Retinal pigment epithelial cell (primary cell): ENCODE data around the gene RFX4.

ENCODE experiments used
- DNase-seq: peaks from one replicate; pipeline ENCODE4 v3.0.0-alpha.2; 2010; ENCODE audit warnings: low read depth
- H3K4me3 ChIP-seq: 2 replicates; pipeline ENCODE4 v1.5.1; 2011; ENCODE audit warnings: mild to moderate bottlenecking, low read length, control low read depth, moderate library complexity
- CTCF ChIP-seq: conservative IDR thresholded peaks from 2 replicates; pipeline ENCODE4 v1.5.1; 2011; ENCODE audit warnings: low read depth, low read length, control low read depth, inconsistent platforms

RFX4 gene

GRCh38 chr12:106776897-106777296, 194.1 kb downstream of the RFX4 start:
- DNase-seq: no peak
- no peak for TF ChIP-seq CTCF
- H3K4me3 ChIP-seq: no peak overlapping the region

- no peak overlapping the region for H3K4me3 ChIP-seq
- DNase-seq: no peak
- TF ChIP-seq CTCF: no peak
Measured at GRCh38 chr12:106780010-106780631, 197.3 kb downstream of the RFX4 start.

- no peak overlapping the region for H3K4me3 ChIP-seq
- no peak for DNase-seq
- no peak for TF ChIP-seq CTCF
Measured at GRCh38 chr12:106782619-106783018, 199.8 kb downstream of the RFX4 start.

- DNase-seq: no peak
- TF ChIP-seq CTCF: no peak
- no peak overlapping the region for H3K4me3 ChIP-seq
Measured at GRCh38 chr12:106783515-106783914, 200.7 kb downstream of the RFX4 start.

GRCh38 chr12:106790020-106790419, 207.2 kb downstream of the RFX4 start:
- no peak for DNase-seq
- peak; percentile 31 for TF ChIP-seq CTCF
- H3K4me3 ChIP-seq: no peak overlapping the region

GRCh38 chr12:106791531-106791930, 208.7 kb downstream of the RFX4 start:
- TF ChIP-seq CTCF: no peak
- H3K4me3 ChIP-seq: no peak overlapping the region
- DNase-seq: no peak

- no peak for TF ChIP-seq CTCF
- DNase-seq: no peak
- no peak overlapping the region for H3K4me3 ChIP-seq
Measured at GRCh38 chr12:106794369-106794768, 211.6 kb downstream of the RFX4 start.
